Measurements from ENCODE around the gene LAG3.

DNA sequence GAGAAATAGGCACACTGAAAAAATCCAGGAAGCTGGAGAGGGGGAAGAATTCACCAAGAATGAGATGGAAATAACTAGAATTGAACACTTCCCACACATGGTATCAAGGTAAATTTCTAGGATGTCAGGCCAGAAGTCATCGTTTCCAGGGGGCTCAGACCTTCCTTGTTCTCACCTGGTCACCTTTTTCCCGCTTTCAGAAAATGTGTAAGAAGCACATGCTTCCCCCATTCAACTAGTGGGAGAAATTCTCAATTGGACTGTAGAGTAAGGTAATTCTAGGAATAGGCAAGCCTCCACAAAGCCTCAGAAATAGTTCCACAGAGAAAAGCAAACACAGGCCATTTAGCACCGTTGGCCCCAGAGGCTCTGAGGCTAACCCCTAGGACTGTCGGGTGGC is 8.9 kb upstream of the LAG3 start:
- no peak for TF ChIP-seq CTCF (conservative IDR thresholded peaks at IDR 0.05; ENCODE audit: low read length)
- TF ChIP-seq EZH2phosphoT487 (IDR thresholded peaks at IDR 0.05; ENCODE audit: borderline replicate concordance), result no peak

All from Loucy (cell line).